ENCODE results near the gene PLA2G2C.

DNA sequence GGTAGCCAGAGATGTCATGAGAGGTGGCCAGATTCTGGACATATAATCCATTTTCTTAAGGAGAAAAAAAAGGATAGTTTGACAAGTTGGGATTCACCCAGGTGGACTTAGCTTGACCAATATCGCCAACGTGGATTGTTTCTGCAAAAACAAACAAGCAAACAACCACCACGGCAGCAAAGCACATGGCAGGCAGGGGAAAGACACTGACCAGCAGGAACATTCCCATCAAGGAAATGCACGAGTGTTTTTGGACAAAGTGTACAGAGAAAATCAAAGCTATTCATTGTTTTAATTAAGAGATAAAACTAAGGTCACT, 9.1 kb upstream of the PLA2G2C start:
- TF ChIP-seq, protein P1, sequence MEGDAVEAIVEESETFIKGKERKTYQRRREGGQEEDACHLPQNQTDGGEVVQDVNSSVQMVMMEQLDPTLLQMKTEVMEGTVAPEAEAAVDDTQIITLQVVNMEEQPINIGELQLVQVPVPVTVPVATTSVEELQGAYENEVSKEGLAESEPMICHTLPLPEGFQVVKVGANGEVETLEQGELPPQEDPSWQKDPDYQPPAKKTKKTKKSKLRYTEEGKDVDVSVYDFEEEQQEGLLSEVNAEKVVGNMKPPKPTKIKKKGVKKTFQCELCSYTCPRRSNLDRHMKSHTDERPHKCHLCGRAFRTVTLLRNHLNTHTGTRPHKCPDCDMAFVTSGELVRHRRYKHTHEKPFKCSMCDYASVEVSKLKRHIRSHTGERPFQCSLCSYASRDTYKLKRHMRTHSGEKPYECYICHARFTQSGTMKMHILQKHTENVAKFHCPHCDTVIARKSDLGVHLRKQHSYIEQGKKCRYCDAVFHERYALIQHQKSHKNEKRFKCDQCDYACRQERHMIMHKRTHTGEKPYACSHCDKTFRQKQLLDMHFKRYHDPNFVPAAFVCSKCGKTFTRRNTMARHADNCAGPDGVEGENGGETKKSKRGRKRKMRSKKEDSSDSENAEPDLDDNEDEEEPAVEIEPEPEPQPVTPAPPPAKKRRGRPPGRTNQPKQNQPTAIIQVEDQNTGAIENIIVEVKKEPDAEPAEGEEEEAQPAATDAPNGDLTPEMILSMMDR (IDR thresholded peaks at IDR 0.05; ENCODE audit: extremely low read depth in 1 of 2, insufficient read depth in 1 of 2, low read depth in 1 of 2, low read length in 2 of 2) = no peak
- TF ChIP-seq EZH2 (IDR thresholded peaks at IDR 0.05; ENCODE audit: borderline replicate concordance, low read depth, low read length, severe bottlenecking) (no peak), POLR2A (IDR thresholded peaks at IDR 0.05; ENCODE audit: low read depth, low read length) (no peak), FOS (IDR thresholded peaks at IDR 0.05; ENCODE audit: borderline replicate concordance, insufficient read depth, low read length) (no peak), POLR2AphosphoS5 (IDR thresholded peaks at IDR 0.05; ENCODE audit: insufficient read depth, low read depth, low read length) (no peak), MYC (IDR thresholded peaks at IDR 0.05; ENCODE audit: low read depth, low read length) (no peak), JUN (IDR thresholded peaks at IDR 0.05; ENCODE audit: borderline replicate concordance, insufficient read depth, insufficient read length, low read depth) (no peak)
- TF ChIP-seq, protein P2, sequence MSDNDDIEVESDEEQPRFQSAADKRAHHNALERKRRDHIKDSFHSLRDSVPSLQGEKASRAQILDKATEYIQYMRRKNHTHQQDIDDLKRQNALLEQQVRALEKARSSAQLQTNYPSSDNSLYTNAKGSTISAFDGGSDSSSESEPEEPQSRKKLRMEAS (IDR thresholded peaks at IDR 0.05; ENCODE audit: insufficient read depth, insufficient read length) = no peak

All from endothelial cell of umbilical vein (primary cell).